AML-193 (cell line): ENCODE results near the gene LPP.

Experiments
- DNase-seq, 2 experiments: peaks; one replicate each; lab custom pipeline; 2025; lab: John Stamatoyannopoulos, UW

The LPP gene

GRCh38 chr3:188916934-188917401, 763.0 kb downstream of the LPP start:
- peak in 1 of 2 experiments; percentile 26 for DNase-seq

GRCh38 chr3:188918093-188918492, 764.1 kb downstream of the LPP start:
- DNase-seq = no peak

GRCh38 chr3:188923671-188924070, 769.7 kb downstream of the LPP start:
- DNase-seq = no peak

- DNase-seq = no peak
Observed at GRCh38 chr3:188925376-188925775, 771.4 kb downstream of the LPP start.

- no peak for DNase-seq
Observed at GRCh38 chr3:188926111-188926510, 772.2 kb downstream of the LPP start.

- no peak for DNase-seq
Observed at GRCh38 chr3:188926741-188927511, 773.0 kb downstream of the LPP start.

GRCh38 chr3:188927971-188928370, 774.0 kb downstream of the LPP start:
- no peak for DNase-seq

GRCh38 chr3:188929137-188929536, 775.2 kb downstream of the LPP start:
- DNase-seq = no peak

GRCh38 chr3:188931036-188931435, 777.1 kb downstream of the LPP start:
- no peak for DNase-seq

- DNase-seq = no peak
Observed at GRCh38 chr3:188931531-188931930, 777.6 kb downstream of the LPP start.

GRCh38 chr3:188934989-188935388, 781.0 kb downstream of the LPP start:
- DNase-seq = no peak

- no peak for DNase-seq
Observed at GRCh38 chr3:188936597-188937107, 782.7 kb downstream of the LPP start.

GRCh38 chr3:188937389-188937788, 783.4 kb downstream of the LPP start:
- DNase-seq = no peak

- no peak for DNase-seq
Observed at GRCh38 chr3:188938999-188939398, 785.0 kb downstream of the LPP start.

- DNase-seq = no peak
Observed at GRCh38 chr3:188939814-188940572, 786.0 kb downstream of the LPP start.
